ENCODE data around the gene MAT1A. TPM values are rescaled to one million over a fixed set of nuclear protein-coding genes. Genes with fewer than 3 reads are reported as not detected.

Gene MAT1A
- total RNA-seq, 1 donor from 2014 or later: not detected

DNA sequence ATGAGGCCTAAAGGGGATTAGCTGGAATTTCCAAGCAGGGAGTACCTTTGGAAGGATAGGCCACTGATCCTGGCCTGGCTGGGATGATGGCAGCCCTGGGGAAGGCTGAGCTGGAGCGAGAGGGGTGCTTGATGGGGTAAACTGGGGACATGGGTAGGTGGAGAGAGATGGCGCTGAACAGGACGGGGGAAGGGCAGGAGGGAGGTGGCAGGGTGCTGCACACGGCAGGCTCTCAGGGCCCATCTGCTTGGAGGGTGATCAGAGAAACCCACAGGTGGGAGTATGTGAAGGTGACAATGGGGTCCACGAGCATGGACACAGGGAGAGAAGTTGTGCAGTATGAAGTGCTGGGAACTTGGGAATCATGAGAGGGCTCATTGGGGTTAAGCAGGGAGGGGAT lies 10.3 kb downstream of the MAT1A start:
- no peaks in the 10 kb centered on the region for H3K4me1 Mint-ChIP-seq (ENCODE audit: low read depth)

DNA sequence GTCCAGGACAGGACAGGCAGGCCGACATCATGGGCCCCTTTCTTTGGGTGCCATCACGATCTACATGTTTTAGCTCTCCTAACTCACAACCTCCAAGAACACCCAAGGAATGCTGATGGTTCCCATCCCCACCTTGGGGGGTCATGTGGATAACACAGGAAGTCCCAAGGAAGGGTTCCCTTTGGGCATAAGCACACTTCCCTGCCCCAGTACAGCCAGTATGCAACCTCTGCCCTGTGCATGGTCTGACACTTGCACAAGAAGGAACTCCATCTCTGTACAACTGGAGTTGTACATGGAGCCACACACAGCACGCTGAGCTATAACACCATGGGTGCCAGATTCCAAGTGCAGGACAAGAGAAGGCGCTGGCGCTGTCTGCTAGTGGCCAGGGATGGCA lies 11.0 kb downstream of the MAT1A start:
- Mint-ChIP-seq H3K4me1 (ENCODE audit: low read depth) (no peaks in the 10 kb centered on the region), H3K9me3 (no peaks in the 10 kb centered on the region), H3K4me3 (ENCODE audit: low read depth) (no peak overlapping the region), H3K36me3 (ENCODE audit: low read depth) (no peaks in the 10 kb centered on the region), H3K27ac (no peak overlapping the region), H3K27me3 (ENCODE audit: low read depth) (no peaks in the 10 kb centered on the region)
- DNase-seq (ENCODE audit: low spot score): no peak
- intact Hi-C loops (cut with micrococcal nuclease): no loop called here

More for the DNA sequence above, 10.3 kb downstream of the MAT1A start:
- DNase-seq (ENCODE audit: low spot score): no peak
- no peaks in the 10 kb centered on the region for H3K9me3 Mint-ChIP-seq
- no peaks in the 10 kb centered on the region for H3K27me3 Mint-ChIP-seq (ENCODE audit: low read depth)
- H3K36me3 Mint-ChIP-seq (ENCODE audit: low read depth): no peaks in the 10 kb centered on the region
- no peak overlapping the region for H3K4me3 Mint-ChIP-seq (ENCODE audit: low read depth)
- H3K27ac Mint-ChIP-seq: no peak overlapping the region
- intact Hi-C loops (cut with micrococcal nuclease): no loop called here

DNA sequence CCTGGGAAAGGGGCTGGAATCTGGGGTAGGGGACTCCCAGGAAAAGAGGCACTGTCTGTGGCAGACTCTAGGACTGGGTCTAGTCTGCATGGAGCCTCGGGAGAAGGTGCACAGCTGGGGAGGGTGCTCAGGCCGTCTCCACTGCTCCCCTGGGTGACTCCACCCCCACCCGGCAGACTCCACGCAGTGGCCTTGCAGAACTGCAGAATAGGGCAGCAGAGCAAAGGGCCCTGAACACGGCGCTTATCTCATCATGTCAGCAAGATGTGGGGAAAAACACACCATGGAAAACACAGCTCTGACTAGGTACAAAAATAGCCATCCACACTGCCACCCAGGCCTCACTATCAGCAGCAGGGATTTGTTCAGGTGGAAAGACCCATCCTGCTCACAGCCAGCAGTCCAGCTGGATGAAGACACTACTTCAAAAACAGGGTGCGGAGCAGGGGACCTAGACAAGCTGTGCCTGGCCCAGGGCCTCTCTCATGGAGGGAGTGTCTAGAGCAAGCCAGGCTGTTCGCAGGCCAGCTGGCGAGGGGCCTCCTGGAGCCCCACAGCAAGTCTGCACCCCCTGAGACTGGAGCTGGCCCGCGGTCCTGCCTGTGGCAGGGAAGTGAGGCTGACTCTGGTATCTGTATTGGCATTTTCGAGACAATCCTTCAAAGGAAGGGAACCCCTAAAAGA lies 11.7 kb downstream of the MAT1A start:
- Mint-ChIP-seq H3K36me3 (ENCODE audit: low read depth) (no peaks in the 10 kb centered on the region), H3K27me3 (ENCODE audit: low read depth) (no peaks in the 10 kb centered on the region), H3K4me3 (ENCODE audit: low read depth) (no peak overlapping the region), H3K9me3 (no peaks in the 10 kb centered on the region), H3K4me1 (ENCODE audit: low read depth) (no peaks in the 10 kb centered on the region), H3K27ac (no peak overlapping the region)
- intact Hi-C loops (cut with micrococcal nuclease): no loop called here
- no peak for DNase-seq (ENCODE audit: low spot score)

DNA sequence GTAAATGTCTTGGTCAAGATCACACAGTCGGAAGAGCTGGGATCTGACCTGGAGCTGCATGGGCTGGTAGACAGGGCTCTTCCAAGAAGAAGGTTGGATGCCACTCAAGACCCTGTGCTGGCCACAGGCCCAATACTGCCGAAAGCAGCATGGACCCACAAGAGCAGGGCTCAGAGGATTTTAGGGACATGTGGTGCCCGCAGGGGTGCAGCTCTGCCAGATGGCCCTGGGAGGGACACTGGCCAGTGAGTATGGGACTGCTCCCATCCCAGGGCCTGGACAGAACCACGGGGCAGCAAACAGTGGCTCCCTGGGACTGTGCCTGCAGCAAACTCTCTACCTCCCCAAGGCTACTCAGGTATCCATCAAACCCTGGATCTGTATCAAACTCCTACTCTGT lies 12.4 kb downstream of the MAT1A start:
- H3K27me3 Mint-ChIP-seq (ENCODE audit: low read depth): no peaks in the 10 kb centered on the region
- no peaks in the 10 kb centered on the region for H3K36me3 Mint-ChIP-seq (ENCODE audit: low read depth)
- H3K4me1 Mint-ChIP-seq (ENCODE audit: low read depth): no peaks in the 10 kb centered on the region
- H3K27ac Mint-ChIP-seq: no peak overlapping the region
- no peaks in the 10 kb centered on the region for H3K9me3 Mint-ChIP-seq
- no peak for DNase-seq (ENCODE audit: low spot score)
- intact Hi-C loops (cut with micrococcal nuclease): no loop called here
- no peak overlapping the region for H3K4me3 Mint-ChIP-seq (ENCODE audit: low read depth)

DNA sequence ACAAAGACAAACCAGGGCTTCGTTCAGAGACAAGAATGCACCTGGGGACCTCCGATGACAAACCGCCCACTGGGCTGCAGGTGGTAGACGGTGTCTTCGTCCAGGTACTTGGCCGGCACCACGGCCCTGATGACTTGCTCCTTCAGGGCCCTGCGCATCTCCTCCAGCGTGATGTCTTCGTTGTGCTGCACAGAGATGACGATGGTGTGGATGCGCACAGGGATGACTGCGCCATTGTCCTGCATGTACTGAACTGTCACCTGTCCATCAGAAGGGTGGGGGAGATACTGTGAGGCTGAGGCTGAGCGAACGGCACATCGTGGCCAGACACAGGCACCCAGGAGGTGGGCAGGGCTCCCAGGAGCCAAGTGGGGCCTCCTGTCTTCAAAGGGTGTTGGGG lies 13.1 kb downstream of the MAT1A start:
- no peaks in the 10 kb centered on the region for H3K4me1 Mint-ChIP-seq (ENCODE audit: low read depth)
- H3K4me3 Mint-ChIP-seq (ENCODE audit: low read depth): no peak overlapping the region
- no peak overlapping the region for H3K27ac Mint-ChIP-seq
- H3K27me3 Mint-ChIP-seq (ENCODE audit: low read depth): no peaks in the 10 kb centered on the region
- no peaks in the 10 kb centered on the region for H3K36me3 Mint-ChIP-seq (ENCODE audit: low read depth)
- no peaks in the 10 kb centered on the region for H3K9me3 Mint-ChIP-seq
- DNase-seq (ENCODE audit: low spot score): no peak
- intact Hi-C loops (cut with micrococcal nuclease): no loop called here

DNA sequence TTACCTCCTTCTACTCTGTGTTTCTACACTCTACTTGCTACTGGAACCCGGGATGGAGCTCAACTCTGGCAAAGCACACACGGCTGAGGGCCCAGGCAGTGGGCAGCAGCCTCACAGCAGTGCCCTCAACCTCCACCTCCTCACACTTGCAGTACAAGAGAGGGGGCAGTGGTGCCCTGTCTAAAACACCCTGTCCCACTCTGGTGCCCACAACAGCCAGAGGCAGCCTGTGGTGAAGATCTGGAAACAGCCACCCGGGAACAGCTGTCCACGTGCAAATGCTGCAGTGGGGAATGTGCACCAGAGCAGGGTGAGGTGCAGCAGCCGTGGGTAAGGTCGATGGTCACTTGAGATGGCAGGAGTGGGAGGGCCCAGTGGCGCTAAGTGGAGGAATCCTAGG lies 13.7 kb downstream of the MAT1A start:
- DNase-seq (ENCODE audit: low spot score): no peak
- Mint-ChIP-seq H3K9me3 (no peaks in the 10 kb centered on the region), H3K4me1 (ENCODE audit: low read depth) (no peaks in the 10 kb centered on the region), H3K27ac (no peak overlapping the region), H3K27me3 (ENCODE audit: low read depth) (peaks cover 2% of the 10 kb centered on the region), H3K4me3 (ENCODE audit: low read depth) (no peak overlapping the region), H3K36me3 (ENCODE audit: low read depth) (no peaks in the 10 kb centered on the region)
- intact Hi-C loops (cut with micrococcal nuclease): no loop called here

DNA sequence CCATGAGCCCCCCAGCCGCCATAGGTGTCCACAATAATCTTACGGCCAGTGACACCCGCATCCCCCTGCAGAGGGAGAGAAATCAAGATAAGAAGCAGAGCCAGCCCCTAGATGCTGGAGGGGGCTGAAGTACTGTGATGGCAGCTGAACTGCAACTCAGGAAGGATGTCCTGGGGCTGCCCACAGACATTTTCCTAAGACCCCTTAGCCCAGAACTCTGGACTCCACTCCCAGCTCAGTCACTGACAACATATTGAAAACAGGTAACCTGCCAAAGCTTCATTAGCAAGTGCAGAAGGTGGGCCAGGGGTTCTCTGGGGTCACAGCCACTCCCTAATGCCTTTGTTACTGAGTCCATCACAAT lies 14.3 kb downstream of the MAT1A start:
- no peaks in the 10 kb centered on the region for H3K4me1 Mint-ChIP-seq (ENCODE audit: low read depth)
- no peak for DNase-seq (ENCODE audit: low spot score)
- no peak overlapping the region for H3K4me3 Mint-ChIP-seq (ENCODE audit: low read depth)
- intact Hi-C loops (cut with micrococcal nuclease): no loop called here
- H3K27me3 Mint-ChIP-seq (ENCODE audit: low read depth): peaks cover 2% of the 10 kb centered on the region
- no peaks in the 10 kb centered on the region for H3K36me3 Mint-ChIP-seq (ENCODE audit: low read depth)
- H3K9me3 Mint-ChIP-seq: no peaks in the 10 kb centered on the region
- H3K27ac Mint-ChIP-seq: no peak overlapping the region

DNA sequence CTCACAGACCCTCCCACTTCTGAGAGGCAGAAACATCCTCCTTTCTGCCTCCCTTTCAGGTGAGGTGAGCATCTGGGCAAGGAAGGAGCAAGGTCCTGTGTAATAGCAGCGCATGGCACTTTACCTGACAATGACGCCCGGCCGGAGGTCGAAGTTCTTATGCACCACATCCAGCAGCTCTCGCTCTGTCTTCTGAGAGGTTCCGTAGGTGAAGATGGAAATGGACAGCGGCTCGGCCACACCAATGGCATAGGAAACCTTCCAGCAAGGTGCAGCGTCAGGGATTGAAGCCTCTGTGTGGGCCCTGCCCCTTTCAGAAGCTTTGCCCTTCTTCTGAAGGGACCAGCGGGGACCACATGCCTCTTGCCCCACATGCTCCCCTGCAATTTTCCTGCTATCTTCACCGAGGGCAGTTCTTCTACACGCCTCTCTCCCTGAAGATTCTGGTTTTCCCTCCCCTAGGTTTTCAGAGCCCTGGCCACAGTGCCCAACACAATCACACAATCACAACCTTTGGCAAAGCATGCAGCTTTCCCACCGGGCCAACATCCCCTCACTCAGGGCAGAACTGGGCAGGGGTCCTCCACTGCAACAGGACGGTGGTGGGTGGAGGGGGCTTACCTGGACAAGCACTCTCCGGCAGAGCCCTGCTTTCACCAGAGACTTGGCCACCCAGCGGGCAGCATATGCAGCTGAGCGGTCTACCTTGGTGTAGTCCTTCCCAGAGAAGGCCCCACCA lies 14.9 kb downstream of the MAT1A start:
- H3K4me1 Mint-ChIP-seq (ENCODE audit: low read depth): no peaks in the 10 kb centered on the region
- no peak for DNase-seq (ENCODE audit: low spot score)
- H3K27me3 Mint-ChIP-seq (ENCODE audit: low read depth): peaks cover 3% of the 10 kb centered on the region
- no peaks in the 10 kb centered on the region for H3K36me3 Mint-ChIP-seq (ENCODE audit: low read depth)
- H3K27ac Mint-ChIP-seq: no peak overlapping the region
- intact Hi-C loops (cut with micrococcal nuclease): no loop called here
- no peak overlapping the region for H3K4me3 Mint-ChIP-seq (ENCODE audit: low read depth)
- no peaks in the 10 kb centered on the region for H3K9me3 Mint-ChIP-seq

DNA sequence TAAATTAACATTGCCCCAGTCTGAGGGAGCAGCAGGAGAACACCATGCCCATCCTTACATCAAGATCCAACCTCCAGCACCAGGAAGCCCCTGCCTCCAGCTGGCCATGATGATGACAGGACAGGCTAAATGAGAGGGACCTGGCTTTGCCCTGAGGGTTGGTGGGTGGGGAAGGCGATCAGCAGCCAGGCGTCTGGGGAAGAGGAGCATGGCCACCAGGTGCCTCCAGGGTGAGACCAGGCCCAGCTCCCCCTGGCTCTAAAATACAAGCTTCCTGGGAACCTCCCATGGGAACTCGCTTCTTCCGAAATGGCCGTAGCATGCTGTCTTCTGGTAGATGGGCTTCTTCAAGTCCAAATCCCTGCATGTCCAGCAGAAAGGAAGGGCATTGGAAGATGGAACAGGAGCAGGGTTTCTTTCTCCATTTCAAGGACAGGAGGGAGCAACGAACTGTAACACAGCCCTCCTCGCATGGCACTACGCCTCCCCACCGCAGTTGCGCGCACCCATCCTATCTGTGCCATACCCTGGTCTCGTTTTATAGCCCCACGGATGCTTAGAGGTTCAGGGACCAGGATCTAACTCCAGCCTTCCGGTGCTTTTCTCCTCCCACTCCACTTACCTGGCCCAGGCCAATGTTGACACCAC lies 15.8 kb downstream of the MAT1A start:
- Mint-ChIP-seq H3K4me1 (ENCODE audit: low read depth) (no peaks in the 10 kb centered on the region), H3K9me3 (no peaks in the 10 kb centered on the region), H3K36me3 (ENCODE audit: low read depth) (no peaks in the 10 kb centered on the region), H3K4me3 (ENCODE audit: low read depth) (no peak overlapping the region), H3K27ac (no peak overlapping the region), H3K27me3 (ENCODE audit: low read depth) (peaks cover 3% of the 10 kb centered on the region)
- DNase-seq (ENCODE audit: low spot score): no peak
- intact Hi-C loops (cut with micrococcal nuclease): no loop called here

DNA sequence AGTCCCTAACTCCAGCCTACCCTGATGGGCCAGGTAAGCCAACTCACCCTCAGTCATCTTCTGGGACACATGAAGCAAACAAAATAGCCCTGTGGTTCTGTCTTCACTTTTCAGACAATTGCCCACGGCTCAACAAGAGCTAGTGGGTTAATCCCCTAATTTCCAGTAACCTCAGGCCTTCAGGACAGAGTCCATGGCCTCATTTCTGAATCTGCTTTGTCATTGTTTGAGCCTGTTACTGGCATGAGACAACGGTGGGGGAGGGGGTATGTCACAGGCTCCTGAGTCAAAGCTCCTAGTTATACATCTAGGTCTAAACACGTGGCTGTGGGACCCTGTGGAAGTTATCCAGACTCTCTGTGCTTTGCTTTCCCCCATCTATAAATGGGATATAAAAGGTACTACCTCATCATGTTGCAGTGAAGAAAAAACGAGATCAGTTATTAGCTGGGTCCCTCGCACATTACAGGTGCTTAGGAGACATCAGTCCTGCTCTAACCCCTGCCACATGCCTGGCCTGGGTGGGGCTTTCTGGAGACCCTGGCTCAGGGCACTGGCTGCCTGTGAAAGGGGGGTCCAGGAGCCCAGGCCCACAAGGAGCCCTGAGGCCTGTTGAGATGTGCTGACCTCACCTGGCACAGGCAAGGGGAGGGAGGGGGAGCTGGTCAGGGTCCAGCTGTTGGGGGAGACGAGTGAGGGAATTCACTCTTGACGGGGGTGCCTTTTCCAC lies 16.5 kb downstream of the MAT1A start:
- H3K9me3 Mint-ChIP-seq: no peaks in the 10 kb centered on the region
- no peaks in the 10 kb centered on the region for H3K36me3 Mint-ChIP-seq (ENCODE audit: low read depth)
- H3K27me3 Mint-ChIP-seq (ENCODE audit: low read depth): peaks cover 7% of the 10 kb centered on the region
- no peaks in the 10 kb centered on the region for H3K4me1 Mint-ChIP-seq (ENCODE audit: low read depth)
- intact Hi-C loops (cut with micrococcal nuclease): no loop called here
- DNase-seq (ENCODE audit: low spot score): no peak
- H3K4me3 Mint-ChIP-seq (ENCODE audit: low read depth): no peak overlapping the region
- no peak overlapping the region for H3K27ac Mint-ChIP-seq

DNA sequence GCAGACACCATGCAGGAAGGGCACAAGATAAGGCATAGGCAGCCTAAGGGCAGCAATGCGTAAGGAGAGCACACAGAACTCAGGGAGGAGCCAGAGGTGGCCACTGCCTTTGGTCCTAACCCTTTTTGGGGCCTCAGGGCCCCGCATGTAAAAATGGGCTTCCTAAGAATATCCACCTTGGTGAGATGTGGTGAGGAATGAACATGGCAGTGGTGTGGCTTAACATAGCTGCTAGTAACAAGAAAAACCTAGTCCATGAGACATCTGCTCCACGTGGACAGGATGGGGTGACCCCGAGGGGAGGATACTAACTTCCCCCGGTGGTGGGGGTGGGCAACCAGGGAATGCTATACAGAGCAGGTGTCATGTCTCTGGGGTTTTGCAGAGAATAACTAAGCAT lies 18.0 kb downstream of the MAT1A start:
- H3K27me3 Mint-ChIP-seq (ENCODE audit: low read depth): peaks cover 7% of the 10 kb centered on the region
- intact Hi-C loops (cut with micrococcal nuclease): no loop called here
- no peak overlapping the region for H3K27ac Mint-ChIP-seq
- H3K4me3 Mint-ChIP-seq (ENCODE audit: low read depth): no peak overlapping the region
- H3K36me3 Mint-ChIP-seq (ENCODE audit: low read depth): no peaks in the 10 kb centered on the region
- no peak for DNase-seq (ENCODE audit: low spot score)
- H3K4me1 Mint-ChIP-seq (ENCODE audit: low read depth): no peaks in the 10 kb centered on the region
- no peaks in the 10 kb centered on the region for H3K9me3 Mint-ChIP-seq

DNA sequence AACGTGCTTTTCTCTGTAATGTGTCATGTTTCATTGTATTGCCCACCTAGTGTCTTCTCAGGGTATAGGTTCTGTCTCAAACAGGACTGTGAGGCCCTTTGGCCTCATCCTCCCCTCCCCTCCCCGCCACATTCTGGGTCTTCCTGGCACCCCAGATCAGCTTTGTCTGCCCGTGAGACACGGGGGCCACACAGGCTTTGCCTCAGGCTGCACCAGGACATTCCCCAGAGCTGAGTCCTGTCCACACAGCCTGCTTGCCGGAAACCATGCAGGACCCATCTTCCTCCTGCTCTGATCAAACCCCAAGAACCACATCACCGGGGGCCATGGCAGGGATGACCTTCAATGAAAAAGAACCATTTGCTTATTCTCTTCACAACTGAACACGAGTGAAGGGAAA lies 18.6 kb downstream of the MAT1A start:
- no peaks in the 10 kb centered on the region for H3K9me3 Mint-ChIP-seq
- no peak for DNase-seq (ENCODE audit: low spot score)
- H3K4me1 Mint-ChIP-seq (ENCODE audit: low read depth): no peaks in the 10 kb centered on the region
- no peak overlapping the region for H3K27ac Mint-ChIP-seq
- H3K36me3 Mint-ChIP-seq (ENCODE audit: low read depth): no peaks in the 10 kb centered on the region
- H3K4me3 Mint-ChIP-seq (ENCODE audit: low read depth): no peak overlapping the region
- intact Hi-C loops (cut with micrococcal nuclease): no loop called here
- H3K27me3 Mint-ChIP-seq (ENCODE audit: low read depth): peaks cover 7% of the 10 kb centered on the region

Data from activated T-helper 2 cell treated with anti-CD3 and anti-CD28 coated beads, Interferon-gamma antibody, Interleukin-2, Interleukin-4, amounts not matched to agents 10 μg/mL and 5 μg/mL and 100 μg/mL, durations not matched to agents 14 hours and 24 hours and 36 hours (primary cell).